HT1080 (cell line): ENCODE results near the gene PSTK. TPM values are rescaled to one million over a fixed set of nuclear protein-coding genes. Genes with fewer than 3 reads are reported as not detected.

Source experiments
- DNase-seq: peaks from one replicate; pipeline ENCODE4 v3.0.0-alpha.2; 2015; ENCODE audit warnings: low read depth
- polyA plus RNA-seq, 2 experiments: library from polyadenylated mRNA; depleted of rRNA; stranded (reverse); fragments of >200 nt; gene quantifications; 2 replicates each; pipeline ENCODE4 v1.2.3, GENCODE V29; 2015
- total RNA-seq: library from RNA; depleted of rRNA; stranded (reverse); fragments of >200 nt; shearing (Covaris generic); gene quantifications from 2 replicates; pipeline ENCODE4 v1.2.3, GENCODE V29; 2014; rRNA removed

Gene PSTK
- 9.1 and 9.6 TPM in 2 replicates for total RNA-seq
- polyA plus RNA-seq (2015; cell fraction: cytosol; rRNA removed), result 8.4 and 10.6 TPM in 2 replicates
- polyA plus RNA-seq (2015; cell fraction: nucleus; rRNA removed), result 7.6 and 10.4 TPM in 2 replicates

- DNase-seq, result peak; percentile 83
Measured at GRCh38 chr10:122980209-122981065, at the start of gene PSTK. Gene PSTK, plus strand, starts transcription at chr10:122980401. Its CDS starts 79 bp downstream, at chr10:122980480.

GRCh38 chr10:122931088-122931906 is 48.9 kb upstream of the PSTK start:
- DNase-seq, result no peak

- no peak for DNase-seq
Measured at GRCh38 chr10:122939133-122939855, 40.9 kb upstream of the PSTK start.

- no peak for DNase-seq
Measured at GRCh38 chr10:122939856-122940543, 40.2 kb upstream of the PSTK start.

- no peak for DNase-seq
Measured at GRCh38 chr10:122949296-122949695, 30.9 kb upstream of the PSTK start.

GRCh38 chr10:122953902-122954730 is 26.1 kb upstream of the PSTK start, which contains the start of gene C10orf88:
Gene C10orf88, minus strand, starts transcription at chr10:122954227. Its CDS starts 49 bp downstream, at chr10:122954178.
- DNase-seq, result peak; percentile 98

- DNase-seq, result no peak
Measured at GRCh38 chr10:122954731-122955050, 25.5 kb upstream of the PSTK start.

- DNase-seq, result no peak
Measured at GRCh38 chr10:122955892-122956291, 24.3 kb upstream of the PSTK start.

- DNase-seq, result peak; percentile 17
Measured at GRCh38 chr10:122957474-122957873, 22.7 kb upstream of the PSTK start.

- DNase-seq, result no peak
Measured at GRCh38 chr10:122962405-122962804, 17.8 kb upstream of the PSTK start.

- DNase-seq, result no peak
Measured at GRCh38 chr10:122966879-122967278, 13.3 kb upstream of the PSTK start.

- no peak for DNase-seq
Measured at GRCh38 chr10:122968698-122969097, 11.5 kb upstream of the PSTK start.

GRCh38 chr10:122974023-122974422 is 6.2 kb upstream of the PSTK start:
- no peak for DNase-seq

GRCh38 chr10:122974543-122975064 is 5.6 kb upstream of the PSTK start:
- no peak for DNase-seq

- peak; percentile 42 for DNase-seq
Measured at GRCh38 chr10:122981066-122981464, 864 bp downstream of the PSTK start.

- DNase-seq, result no peak
Measured at GRCh38 chr10:122983898-122984297, 3.7 kb downstream of the PSTK start.

- no peak for DNase-seq
Measured at GRCh38 chr10:122984708-122985107, 4.5 kb downstream of the PSTK start.

- no peak for DNase-seq
Measured at GRCh38 chr10:122986335-122986734, 6.1 kb downstream of the PSTK start.

GRCh38 chr10:122988501-122988900 is 8.3 kb downstream of the PSTK start:
- DNase-seq, result no peak

GRCh38 chr10:122990278-122990677 is 10.1 kb downstream of the PSTK start:
- peak; percentile 6 for DNase-seq
